ENCODE results near the gene ARHGEF10L.

The ARHGEF10L gene

GRCh38 chr1:17569200-17570139 lies 30.0 kb downstream of the ARHGEF10L start:
- no peak for DNase-seq (ENCODE audit: low read depth in 2 of 2)

DNA sequence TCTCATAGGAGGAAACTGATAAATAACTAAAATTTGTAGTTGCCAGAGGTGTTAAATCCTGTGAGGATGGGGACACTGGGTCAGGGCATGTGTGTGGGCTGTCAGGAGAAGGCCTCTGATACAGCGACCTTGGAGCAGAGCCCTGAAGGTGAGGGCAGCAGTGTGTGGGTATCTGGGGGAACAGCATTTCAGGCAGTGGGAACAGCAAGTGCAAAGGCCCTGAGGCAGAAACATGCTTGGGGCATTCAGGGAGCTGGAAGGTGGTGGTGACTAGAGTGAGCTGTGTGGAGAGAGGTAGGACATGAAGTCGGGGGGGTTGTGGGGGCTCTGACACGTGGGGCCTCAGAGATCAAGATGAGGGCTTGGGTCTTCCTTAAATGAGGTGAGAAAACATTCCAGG lies 30.7 kb downstream of the ARHGEF10L start:
- DNase-seq (ENCODE audit: low read depth in 2 of 2): no peak

DNA sequence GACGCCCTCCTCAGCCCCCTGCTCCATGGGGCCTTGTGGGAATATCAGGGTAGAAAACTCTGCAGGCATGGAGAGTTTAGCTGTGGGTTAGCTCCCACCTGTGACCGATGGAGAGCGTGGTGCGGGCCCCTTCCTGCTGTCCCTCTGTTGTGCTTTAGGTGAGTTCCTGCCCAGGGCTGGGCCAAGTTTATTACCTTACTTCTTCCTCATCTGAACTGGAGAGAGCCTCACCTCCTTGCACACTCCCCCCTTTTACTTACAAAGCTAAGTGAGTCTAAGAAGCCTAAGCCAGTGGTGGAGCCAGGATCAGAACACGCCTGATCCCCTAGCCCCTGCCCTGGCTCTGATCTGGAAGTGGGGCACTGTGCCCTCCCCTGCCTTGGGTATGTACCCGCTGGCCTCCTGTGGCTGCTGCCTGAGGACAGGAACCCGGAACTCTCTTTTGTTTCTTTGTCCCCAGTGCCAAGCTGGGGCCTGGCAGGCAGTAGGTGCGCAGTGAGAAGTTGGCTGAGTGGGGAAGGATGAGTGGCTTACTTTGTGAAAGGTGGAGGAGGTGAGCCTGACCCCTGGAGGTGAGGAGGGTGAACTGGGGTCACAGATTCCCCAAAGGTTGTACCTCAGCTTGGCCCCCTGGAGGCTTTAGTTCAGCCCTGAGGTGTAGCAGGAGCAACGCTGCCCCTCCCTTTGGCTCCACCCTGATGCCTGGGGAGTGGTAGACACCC lies 32.9 kb downstream of the ARHGEF10L start:
- DNase-seq (ENCODE audit: low read depth in 2 of 2): no peak

DNA sequence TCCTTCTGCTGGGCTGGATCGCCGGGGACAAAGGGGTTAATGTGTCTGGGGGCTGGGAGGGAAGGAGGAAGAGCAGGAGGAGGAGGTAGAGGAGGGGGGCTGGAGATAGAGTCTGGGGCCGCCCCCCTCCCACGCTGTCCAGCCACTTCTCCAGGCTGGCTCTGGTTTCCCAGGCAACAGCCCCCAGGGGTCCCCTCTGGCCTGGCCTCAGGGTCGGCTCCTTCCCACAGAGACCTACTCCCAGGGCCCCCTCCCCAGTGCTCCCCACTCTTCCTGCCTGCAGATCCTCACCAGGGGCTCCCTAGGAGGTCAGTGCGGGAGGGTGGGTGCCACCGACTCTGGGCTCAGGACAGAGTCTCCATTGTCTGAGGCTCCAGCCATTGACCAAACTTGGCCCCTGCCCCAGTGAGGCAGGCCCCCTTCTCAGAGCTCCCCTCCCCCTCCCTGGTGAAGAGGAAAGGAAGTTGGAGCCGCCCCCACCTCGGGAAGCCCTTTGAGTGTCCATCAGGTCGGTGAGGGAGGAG lies 34.1 kb downstream of the ARHGEF10L start:
- DNase-seq (ENCODE audit: low read depth in 2 of 2): no peak

DNA sequence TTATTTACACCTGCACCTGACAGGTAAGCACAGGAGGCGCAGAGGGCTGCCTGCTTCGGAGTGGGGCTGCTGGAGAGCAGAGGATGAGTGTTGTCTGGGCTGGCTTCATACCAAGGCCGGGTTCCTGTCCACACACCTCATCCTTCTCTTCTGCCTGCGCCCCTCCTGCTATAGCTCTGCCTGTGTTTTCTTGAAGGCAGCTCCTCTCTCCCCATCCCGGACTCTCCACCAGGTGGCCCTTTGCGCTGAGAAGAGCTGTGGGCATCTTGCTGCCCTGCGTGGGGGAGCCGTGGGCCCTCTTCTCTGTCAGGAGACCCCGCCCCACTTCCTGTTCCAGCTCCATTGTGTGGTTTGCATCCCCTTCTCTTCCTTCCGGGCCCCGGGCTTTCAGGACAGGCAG lies 35.0 kb downstream of the ARHGEF10L start:
- no peak for DNase-seq (ENCODE audit: low read depth in 2 of 2)

- DNase-seq (ENCODE audit: low read depth in 2 of 2): no peak
Observed at GRCh38 chr1:17575797-17576518, 36.5 kb downstream of the ARHGEF10L start.

- DNase-seq (ENCODE audit: low read depth in 2 of 2): no peak
Observed at GRCh38 chr1:17576519-17576853, 37.0 kb downstream of the ARHGEF10L start.

DNA sequence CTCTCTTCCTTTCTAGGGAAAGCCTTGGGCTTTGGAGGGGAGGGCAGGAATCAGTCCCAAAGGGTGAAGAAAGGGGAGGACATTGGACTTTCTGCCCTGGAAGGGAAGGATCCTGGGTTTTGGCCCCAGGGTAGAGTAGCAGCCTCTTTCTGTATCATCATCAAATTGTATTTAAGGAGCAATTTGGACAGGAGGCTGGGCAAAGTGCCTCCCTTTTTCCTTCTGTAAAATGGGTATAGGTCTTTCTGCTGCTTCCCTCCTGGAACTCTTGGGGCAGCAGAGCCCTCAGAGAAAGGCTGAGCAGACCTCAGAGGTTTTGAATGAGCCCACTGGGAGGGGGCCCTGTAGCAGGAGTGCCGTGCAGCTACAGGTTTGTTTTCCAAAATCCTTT lies 38.4 kb downstream of the ARHGEF10L start:
- no peak for DNase-seq (ENCODE audit: low read depth in 2 of 2)

DNA sequence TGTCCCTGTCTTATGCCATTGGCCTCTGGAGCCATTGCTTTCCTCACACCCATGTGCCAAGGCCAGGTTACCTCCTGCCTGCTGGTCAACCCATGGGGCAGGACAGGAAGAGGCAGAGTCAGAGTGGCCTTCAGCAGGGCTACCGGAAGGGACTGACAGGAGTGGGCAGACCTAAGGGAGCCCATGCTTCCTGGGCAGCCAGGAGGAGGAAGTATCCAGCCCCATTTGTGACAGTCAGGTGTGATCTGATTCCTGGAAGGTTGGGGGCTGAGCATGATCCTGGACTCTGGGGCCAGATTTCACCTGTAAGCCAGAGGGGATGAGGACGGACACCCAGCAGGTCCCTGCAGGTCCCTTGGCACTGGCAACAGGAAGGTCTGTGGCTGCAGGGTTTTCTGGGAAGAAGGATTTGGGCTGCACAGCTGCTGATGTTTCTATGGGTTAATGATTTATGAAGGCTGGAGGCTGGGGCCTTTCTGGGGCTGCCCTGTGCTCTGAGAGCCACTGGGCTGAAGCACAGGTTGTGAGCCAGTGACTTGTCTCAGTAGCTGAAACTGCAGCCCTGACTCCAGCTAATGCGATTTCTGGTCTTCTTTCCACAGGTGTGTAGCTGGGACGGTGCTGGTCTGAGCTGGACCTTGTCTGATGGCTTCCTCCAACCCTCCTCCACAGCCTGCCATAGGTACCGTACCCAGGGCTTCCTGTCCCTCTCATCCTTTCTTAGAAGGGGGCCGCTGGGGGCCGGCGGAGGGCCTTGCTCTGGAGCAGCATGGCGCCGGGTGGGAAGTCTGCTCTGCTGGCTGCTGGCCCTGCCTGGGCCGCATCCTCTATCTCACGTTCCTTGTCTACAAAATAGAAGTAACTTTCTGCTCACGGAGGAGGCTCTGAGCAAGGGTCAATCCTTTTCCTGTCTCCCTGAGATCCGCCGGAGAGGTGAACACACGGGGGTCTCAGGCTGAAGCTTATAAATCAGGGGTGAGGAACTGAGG lies 40.7 kb downstream of the ARHGEF10L start:
- DNase-seq (ENCODE audit: low read depth in 2 of 2): no peak

DNA sequence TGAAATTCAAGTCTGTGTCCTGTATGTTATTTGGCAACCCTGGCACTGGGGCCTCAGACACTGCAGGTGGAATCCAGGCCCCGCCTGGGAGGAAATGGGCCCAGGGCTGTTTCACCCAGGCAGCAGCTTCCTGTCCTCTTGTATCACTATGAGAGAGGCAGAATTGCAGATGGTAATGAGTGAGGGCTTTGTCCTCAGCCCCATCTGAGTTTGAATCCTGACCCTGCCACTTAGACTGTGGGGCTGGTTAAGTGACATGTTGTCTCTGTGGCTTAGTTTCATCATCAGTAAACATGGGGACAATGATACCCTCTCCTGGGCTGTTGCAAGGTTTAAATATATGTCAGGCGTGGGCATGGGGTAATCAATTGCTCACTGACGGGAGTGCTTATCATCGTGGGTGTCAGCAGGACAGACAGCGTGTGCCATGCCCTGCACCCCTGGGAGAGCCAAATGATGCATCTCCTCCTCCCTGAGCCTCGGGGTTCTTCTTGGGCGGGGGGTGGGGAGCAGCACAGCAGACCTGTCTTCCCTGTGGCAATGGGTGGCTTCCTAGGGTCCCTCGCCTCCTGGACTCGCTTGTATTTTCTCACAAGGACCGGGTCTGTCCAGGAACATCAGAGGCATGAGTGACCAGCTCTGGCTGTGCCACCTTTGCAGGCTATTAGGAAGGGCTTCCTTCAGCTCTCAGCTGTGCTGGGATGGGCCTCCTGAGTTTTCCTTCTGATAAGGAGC lies 42.1 kb downstream of the ARHGEF10L start:
- no peak for DNase-seq (ENCODE audit: low read depth in 2 of 2)

- DNase-seq (ENCODE audit: low read depth in 2 of 2): no peak
Observed at GRCh38 chr1:17582124-17582774, 42.8 kb downstream of the ARHGEF10L start.

GRCh38 chr1:17584539-17584938 lies 45.0 kb downstream of the ARHGEF10L start:
- DNase-seq (ENCODE audit: low read depth in 2 of 2): no peak

DNA sequence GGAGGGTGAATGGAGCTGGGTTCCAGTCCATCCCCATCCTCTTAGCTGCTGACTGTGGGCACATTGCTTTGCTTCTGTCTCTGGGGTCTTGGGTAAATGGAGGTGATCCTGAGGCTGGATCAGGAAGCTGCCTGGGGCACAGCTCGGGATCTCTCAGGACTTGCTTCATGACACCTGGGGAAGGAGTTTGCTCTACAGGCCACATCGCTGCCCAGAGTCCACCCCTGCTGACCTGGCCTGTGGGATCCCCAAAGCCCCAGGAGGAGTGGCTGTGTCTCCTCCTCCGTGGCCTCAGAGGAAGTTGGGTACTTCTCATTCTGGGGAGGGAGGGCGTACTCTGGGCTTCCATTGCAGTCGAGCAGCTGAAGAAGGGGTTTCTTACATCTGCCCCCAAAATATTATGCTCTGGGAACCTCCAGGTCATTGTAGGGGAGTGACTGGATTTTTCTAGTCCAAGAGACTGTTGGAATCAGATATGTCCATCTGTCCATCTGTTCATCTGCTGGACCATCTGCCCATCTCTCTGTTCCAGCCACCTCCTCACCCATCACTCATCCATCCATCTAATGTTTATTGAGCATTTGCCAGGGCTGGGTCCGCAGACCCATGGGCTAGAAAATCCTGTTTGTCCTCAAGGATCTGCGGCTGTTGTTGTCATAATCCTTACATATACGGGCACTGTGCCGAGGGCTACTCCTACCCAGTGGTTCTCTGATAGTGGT lies 45.9 kb downstream of the ARHGEF10L start:
- DNase-seq (ENCODE audit: low read depth in 2 of 2): no peak

- no peak for DNase-seq (ENCODE audit: low read depth in 2 of 2)
Observed at GRCh38 chr1:17586172-17586964, 46.9 kb downstream of the ARHGEF10L start.

GRCh38 chr1:17587693-17588047 lies 48.2 kb downstream of the ARHGEF10L start:
- no peak for DNase-seq (ENCODE audit: low read depth in 2 of 2)

DNA sequence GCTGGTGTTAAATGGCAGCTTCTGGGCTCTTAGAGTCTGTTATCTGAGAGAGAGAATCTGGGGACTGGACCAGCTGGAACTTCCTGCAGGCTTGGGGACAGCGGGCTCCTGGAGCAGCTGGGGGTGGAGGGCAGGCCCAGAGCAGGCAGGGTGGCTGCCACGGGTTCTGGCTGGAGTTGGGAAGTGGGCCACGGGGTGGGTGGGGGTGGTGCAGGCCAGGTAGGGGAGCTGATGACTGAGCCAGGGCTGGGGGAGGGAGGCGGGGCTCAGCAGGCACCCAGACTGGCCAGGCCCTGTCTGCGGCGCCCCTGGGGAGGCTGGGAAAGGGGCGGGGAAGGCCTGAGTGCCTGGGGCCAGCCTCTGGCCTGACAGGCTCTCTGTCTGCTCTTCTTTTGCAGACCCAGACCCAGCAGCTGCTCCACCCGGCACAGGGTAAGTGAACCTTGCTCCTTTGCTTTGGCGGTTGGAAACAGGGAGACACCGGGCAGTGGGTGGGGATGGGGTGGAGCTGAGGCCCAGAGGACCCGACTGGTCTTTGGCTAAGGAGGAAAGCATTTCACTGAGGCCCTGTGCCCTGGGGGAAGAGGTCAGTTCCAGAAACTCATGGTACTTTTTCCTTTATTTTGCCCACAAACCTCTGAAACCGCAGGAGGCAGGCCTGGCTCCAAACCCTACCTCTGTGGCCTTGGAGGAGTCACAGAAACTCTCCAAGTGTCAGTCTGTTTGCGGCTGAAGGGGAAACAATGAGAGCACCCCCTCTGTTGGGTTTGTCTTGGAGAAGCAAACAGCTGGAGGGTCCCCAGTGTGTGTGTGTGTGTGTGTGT lies 48.8 kb downstream of the ARHGEF10L start:
- DNase-seq (ENCODE audit: low read depth in 2 of 2): no peak

GRCh38 chr1:17591814-17592430 lies 52.4 kb downstream of the ARHGEF10L start:
- DNase-seq (ENCODE audit: low read depth in 2 of 2): no peak
